Activated T-helper 17 cell treated with anti-CD3 and anti-CD28 coated beads, Interleukin-2, amount 50 U/mL, for 72 hours (primary cell): ENCODE results near the gene MCF2L. TPM values are rescaled to one million over a fixed set of nuclear protein-coding genes. Genes with fewer than 3 reads are reported as not detected.

ENCODE experiments used
- ATAC-seq: fragments of 150-1000 bp; cut with Tn5 transposase; replicated peaks from 2 replicates; pipeline ENCODE4 v1.10.0; 2021; ENCODE audit warnings: mild to moderate bottlenecking, moderate library complexity
- H3K27ac Mint-ChIP-seq: one replicate; pipeline ENCODE4 v1.8.0; 2022; ENCODE audit warnings: mixed read lengths
- H3K27me3 Mint-ChIP-seq: one replicate; pipeline ENCODE4 v1.8.0; 2022; ENCODE audit warnings: mixed read lengths
- H3K36me3 Mint-ChIP-seq: one replicate; pipeline ENCODE4 v1.8.0; 2022; ENCODE audit warnings: low read depth, mild to moderate bottlenecking, mixed read lengths
- H3K4me1 Mint-ChIP-seq: one replicate; pipeline ENCODE4 v1.8.0; 2022; ENCODE audit warnings: mixed read lengths
- H3K4me3 Mint-ChIP-seq: one replicate; pipeline ENCODE4 v1.8.0; 2022; ENCODE audit warnings: mild to moderate bottlenecking, mixed read lengths
- H3K9me3 Mint-ChIP-seq: one replicate; pipeline ENCODE4 v1.8.0; 2022; ENCODE audit warnings: mixed read lengths
- total RNA-seq, 2 donors: library from RNA; stranded (reverse); gene quantifications; one replicate each; pipeline ENCODE4 v1.2.3, GENCODE V29; 2022

Gene MCF2L
- total RNA-seq, 2 donors from 2014 or later: 2.0 to 3.0 TPM

DNA sequence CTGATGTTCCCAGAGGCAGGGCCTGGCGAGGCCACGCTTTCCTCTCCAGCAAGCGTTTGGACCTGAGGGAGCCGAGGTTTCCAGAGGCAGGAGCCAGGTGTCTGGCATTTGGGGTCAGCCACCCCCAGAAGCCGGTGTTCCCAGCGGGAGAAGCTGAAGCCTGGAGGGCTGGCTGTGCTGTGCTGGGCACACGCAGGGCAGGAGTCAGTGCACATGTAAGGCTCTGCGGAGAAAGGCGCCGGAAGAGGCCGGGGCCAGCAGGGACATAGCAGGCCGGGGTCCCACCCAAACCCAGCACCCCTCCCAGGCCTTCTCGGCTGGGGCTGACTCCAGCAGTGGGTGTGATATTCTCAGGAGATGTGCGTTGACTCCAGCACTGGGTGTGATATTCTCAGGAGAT is 31.6 kb downstream of the MCF2L start:
- no peaks in the 10 kb centered on the region for H3K9me3 Mint-ChIP-seq
- H3K27ac Mint-ChIP-seq: no peak overlapping the region
- H3K36me3 Mint-ChIP-seq: peaks cover 10% of the 10 kb centered on the region
- ATAC-seq: no peak
- no peaks in the 10 kb centered on the region for H3K27me3 Mint-ChIP-seq
- peaks cover 10% of the 10 kb centered on the region for H3K4me1 Mint-ChIP-seq
- no peak overlapping the region for H3K4me3 Mint-ChIP-seq

DNA sequence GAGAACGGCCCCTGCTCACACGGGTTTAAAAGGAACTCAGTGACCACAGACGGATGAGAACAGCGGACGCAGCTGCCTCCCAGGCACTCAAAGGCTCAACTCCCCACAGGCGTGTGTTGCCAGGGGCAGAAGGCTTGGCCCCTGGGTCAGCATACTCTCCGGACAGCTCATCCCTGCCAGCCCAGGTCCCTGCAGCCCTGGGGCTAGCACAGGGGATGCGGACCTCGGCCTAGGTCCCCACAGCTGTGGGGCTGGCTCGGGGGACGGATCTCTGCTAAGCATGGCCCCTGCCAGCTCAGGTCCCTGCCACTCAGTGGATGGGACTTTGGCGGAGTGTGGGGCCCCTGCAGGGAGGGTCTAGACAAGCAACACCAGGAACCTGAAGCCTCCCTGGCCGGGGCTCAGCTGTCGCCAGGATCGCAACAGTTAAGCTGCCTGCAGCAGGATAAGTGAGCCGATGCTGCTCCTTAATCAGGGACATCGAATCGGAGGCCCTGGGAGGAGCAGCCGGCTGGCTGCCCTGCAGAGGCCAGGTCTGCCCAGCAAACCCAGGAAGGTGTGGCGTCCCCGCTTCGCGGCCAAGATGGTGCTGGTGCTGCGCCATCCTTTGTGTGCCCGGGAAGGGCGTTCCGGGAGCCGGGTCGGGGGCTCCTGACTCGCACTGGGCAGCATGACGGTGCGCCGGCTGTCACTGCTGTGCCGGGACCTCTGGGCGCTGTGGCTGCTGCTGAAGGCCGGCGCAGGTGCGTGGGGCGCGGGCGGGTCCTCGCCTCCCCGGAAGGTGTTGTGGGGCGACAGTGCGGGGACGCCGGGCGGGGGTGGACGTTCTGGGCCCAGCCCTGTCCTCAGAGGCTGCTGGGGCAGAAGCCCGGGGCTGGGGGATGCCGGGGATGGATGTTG is 32.5 kb downstream of the MCF2L start:
- peaks cover 12% of the 10 kb centered on the region for H3K36me3 Mint-ChIP-seq
- H3K27me3 Mint-ChIP-seq: no peaks in the 10 kb centered on the region
- H3K4me1 Mint-ChIP-seq: peaks cover 12% of the 10 kb centered on the region
- no peak overlapping the region for H3K27ac Mint-ChIP-seq
- no peak overlapping the region for H3K4me3 Mint-ChIP-seq
- no peak for ATAC-seq
- H3K9me3 Mint-ChIP-seq: no peaks in the 10 kb centered on the region

DNA sequence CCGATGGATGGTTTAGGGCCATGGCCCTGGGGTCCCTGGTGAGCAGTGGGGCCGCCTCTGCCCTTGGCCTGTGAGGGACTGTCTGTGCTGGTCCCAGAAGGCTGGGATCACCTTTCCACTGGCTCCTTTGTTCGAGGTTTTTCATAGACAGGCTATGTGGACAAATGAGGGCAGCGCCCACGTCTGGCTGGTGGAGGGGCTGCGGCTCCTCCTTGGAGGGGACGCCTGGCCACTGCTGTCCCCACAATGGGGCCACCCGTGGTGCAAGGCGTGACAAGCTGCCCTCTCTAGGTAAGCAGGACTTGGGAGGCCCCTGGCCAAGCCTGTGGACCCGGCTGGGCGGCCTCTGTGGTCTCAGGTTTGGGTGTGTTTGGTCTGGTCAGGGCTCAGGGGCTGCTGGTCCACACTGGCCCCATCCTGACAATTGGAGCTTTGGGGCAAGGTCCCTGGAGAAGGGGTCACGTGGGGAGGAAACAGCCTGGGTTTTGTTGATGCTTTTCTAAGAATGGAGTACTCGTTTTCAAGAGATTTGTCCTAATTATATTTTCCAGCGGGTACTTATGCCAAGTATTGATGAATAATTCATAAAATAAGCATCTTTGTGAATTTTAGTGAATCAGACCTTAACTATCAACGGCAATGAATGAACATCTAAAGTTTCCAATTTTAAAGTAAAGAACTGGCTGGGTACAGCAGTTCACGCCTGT is 33.3 kb downstream of the MCF2L start:
- no peaks in the 10 kb centered on the region for H3K27me3 Mint-ChIP-seq
- H3K36me3 Mint-ChIP-seq: peaks cover 12% of the 10 kb centered on the region
- no peaks in the 10 kb centered on the region for H3K9me3 Mint-ChIP-seq
- no peak overlapping the region for H3K4me3 Mint-ChIP-seq
- peaks cover 12% of the 10 kb centered on the region for H3K4me1 Mint-ChIP-seq
- no peak overlapping the region for H3K27ac Mint-ChIP-seq
- ATAC-seq: no peak

DNA sequence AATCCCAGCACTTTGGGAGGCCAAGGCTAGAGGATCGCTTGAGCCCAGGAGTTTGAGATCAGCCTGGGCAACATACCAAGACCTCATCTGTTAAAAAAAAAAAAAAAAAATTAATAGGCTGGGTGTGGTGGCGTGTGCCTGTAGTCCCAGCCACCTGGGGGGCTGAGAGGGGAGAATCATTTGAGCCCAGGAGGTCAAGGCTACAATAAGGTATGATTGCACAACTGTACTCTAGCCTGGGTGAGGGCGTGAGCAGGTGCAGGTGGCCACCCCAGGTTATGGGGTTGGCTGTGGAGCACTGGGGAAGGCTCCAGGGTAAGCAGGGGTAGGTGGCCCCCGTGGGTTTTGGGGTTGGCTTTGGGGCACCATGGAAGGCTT is 33.9 kb downstream of the MCF2L start:
- Mint-ChIP-seq H3K4me1 (peaks cover 12% of the 10 kb centered on the region), H3K4me3 (no peak overlapping the region), H3K27ac (no peak overlapping the region), H3K9me3 (no peaks in the 10 kb centered on the region), H3K36me3 (peaks cover 12% of the 10 kb centered on the region), H3K27me3 (no peaks in the 10 kb centered on the region)
- ATAC-seq: no peak

DNA sequence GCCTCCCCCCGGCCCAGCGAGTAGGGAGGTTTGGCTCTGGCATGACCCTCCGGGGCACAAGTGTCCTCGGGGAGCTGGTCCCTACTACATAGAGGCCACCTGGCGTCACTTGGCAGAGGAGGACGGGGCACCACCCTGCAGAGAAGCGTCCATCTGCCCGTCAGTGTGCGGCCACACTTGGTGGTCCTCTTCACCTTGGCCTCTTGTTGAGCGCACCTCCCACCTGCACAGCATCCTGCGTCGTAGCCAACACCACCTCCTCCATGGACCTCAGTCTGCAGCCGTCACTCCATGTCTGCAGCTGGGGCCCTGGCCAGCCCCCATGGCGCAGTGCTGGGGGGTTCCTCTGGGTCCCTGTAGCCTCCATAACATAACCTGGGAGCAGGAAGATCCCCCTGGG is 35.1 kb downstream of the MCF2L start:
- Mint-ChIP-seq H3K27me3 (no peaks in the 10 kb centered on the region), H3K9me3 (no peaks in the 10 kb centered on the region), H3K4me3 (no peak overlapping the region), H3K27ac (no peak overlapping the region), H3K36me3 (peaks cover 12% of the 10 kb centered on the region), H3K4me1 (peaks cover 12% of the 10 kb centered on the region)
- no peak for ATAC-seq

DNA sequence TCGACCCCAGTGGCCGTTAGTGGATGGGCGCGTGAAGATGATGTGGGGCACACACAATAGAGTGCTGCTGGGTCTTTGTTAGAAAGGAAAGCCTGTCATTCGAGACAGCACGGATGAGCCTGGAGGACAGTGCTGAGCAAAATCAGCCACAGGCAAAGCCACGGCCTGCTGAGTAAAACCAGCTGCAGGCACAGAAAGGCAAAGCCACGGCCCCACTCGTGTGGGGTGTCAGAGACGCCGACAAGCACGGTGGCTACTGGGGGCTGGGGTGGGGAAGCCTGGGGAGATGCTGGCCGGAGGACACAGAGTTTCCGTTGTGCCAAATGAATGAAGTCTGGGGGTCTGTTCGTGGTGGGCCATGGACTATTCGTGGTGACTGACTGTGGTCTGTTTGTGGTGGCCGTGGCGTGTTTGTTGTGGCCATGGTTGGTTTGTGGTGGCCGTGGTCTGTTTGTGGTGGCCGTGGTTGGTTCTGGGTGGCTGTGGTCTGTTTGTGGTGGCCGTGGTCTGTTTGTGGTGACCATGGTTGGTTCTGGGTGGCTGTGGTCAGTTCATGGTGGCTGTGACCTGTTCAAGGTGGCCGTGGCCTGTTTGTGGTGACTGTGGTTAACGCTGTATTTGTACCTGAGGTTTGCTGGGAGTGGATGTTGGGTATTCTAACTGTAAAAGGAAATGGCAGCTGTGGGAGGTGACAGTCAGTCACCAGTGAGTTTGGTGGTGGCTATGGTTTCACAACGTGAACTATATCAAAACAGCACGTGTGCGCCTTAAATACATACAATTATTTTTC is 36.3 kb downstream of the MCF2L start:
- peak overlapping the region; percentile 92 for H3K27ac Mint-ChIP-seq
- H3K36me3 Mint-ChIP-seq: peaks cover 12% of the 10 kb centered on the region
- H3K9me3 Mint-ChIP-seq: no peaks in the 10 kb centered on the region
- H3K4me1 Mint-ChIP-seq: peaks cover 12% of the 10 kb centered on the region
- peak; percentile 67 for ATAC-seq
- no peaks in the 10 kb centered on the region for H3K27me3 Mint-ChIP-seq
- peak overlapping the region; percentile 50 for H3K4me3 Mint-ChIP-seq

DNA sequence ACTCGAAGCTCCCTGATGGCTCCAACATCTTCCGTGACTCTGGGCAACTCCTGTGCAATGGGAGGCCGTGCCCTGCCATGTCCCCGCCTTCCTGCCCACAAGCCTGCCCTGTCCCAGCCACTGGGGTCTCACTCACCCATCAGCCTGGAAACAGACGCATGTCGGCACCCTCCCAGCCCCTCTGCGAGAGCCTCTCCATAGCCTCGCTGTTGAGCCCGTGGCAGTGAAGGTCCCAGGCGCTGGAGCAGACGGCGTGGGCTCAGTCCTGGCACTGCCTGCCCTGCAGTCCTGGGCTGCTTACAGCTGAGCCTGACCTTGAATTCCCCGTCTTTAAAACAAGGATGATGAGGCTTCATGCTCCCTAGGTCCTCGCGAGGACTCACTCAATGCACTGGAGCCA is 37.0 kb downstream of the MCF2L start:
- Mint-ChIP-seq H3K9me3 (no peaks in the 10 kb centered on the region), H3K27ac (peak overlapping the region; percentile 92), H3K4me1 (peaks cover 12% of the 10 kb centered on the region), H3K4me3 (no peak overlapping the region), H3K36me3 (peaks cover 12% of the 10 kb centered on the region), H3K27me3 (no peaks in the 10 kb centered on the region)
- ATAC-seq: no peak

DNA sequence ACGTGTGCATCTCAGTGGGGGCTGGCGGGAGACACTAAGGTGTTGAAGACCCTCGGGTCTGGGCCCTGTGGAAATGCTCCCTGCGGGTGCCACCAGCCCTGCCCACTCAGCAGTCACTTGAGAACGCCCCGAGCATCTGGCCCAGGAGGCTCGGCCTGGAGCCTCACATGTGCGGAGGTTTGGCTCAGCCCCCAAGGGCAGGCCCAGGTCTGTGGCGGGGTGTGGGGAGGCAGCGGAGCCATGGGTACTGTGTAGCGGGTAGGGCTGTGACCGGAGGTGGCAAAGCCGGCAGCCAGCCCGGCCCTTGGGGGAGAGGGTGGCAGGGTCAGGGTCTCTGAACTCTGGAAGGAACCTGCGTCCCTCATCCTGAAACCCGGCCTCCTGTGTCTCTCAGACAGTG is 37.6 kb downstream of the MCF2L start:
- ATAC-seq: no peak
- Mint-ChIP-seq H3K4me1 (peaks cover 17% of the 10 kb centered on the region), H3K36me3 (peaks cover 12% of the 10 kb centered on the region), H3K27ac (no peak overlapping the region), H3K9me3 (no peaks in the 10 kb centered on the region), H3K4me3 (no peak overlapping the region), H3K27me3 (no peaks in the 10 kb centered on the region)

DNA sequence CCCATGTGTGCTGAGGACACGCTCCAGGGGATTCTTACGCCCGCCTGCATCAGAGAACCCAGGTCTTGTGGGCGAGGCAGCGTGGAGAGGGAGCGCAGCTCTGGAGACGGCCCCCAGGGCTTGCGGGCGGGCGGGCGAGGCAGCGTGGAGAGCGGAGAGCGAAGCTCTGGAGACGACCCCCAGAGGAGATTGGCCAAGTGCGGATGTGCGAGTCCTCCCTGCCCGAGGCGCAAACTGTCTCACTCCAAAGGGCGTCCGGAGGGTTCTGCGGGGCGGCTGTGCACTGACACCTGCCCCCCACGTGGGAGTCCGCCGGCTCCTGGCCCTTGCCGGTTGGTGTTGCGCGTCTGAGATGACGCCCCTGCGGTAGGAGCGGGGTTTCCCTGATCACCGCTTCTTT is 39.8 kb downstream of the MCF2L start:
- H3K9me3 Mint-ChIP-seq: no peaks in the 10 kb centered on the region
- ATAC-seq: no peak
- H3K4me1 Mint-ChIP-seq: peaks cover 17% of the 10 kb centered on the region
- H3K4me3 Mint-ChIP-seq: no peak overlapping the region
- H3K36me3 Mint-ChIP-seq: peaks cover 12% of the 10 kb centered on the region
- no peak overlapping the region for H3K27ac Mint-ChIP-seq
- H3K27me3 Mint-ChIP-seq: no peaks in the 10 kb centered on the region

DNA sequence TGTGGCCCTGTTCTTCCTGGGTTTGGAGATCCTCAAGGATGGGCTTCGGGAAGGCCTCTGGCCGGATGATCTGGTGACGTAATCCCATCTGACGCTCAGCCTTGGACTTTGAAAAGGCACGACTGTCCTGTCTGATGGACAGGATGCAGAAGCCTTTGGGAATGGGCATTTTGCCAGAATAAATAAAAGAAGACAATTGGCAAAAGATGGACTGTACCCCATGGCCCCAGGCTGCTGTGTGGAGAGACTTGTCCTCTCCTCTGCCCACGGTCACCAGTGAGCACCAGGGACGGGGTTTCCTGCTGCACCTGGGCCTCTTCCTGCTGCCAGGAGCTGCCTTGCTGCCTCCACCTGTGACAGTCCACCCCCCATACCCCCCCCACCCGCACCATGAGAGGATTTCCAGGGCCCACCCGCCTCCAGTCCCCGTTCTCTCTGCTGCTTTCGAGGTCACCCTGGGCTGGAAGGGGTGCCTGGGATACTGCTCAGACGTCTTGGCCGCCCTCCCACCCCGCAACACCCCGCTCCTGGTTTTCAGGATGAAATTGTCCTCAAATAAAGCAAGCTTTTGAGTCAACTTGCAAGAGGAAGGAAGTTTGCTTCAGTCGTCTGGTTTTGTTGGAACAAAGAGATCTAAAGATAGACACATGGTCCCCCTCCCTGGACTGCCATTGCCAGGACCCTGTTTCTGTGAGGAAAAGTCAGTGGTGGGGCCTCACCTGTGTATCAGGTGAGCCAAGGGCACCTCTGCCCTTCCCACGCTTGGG is 40.9 kb downstream of the MCF2L start:
- ATAC-seq: no peak
- Mint-ChIP-seq H3K9me3 (no peaks in the 10 kb centered on the region), H3K27ac (no peak overlapping the region), H3K27me3 (no peaks in the 10 kb centered on the region), H3K4me3 (no peak overlapping the region), H3K36me3 (peaks cover 8% of the 10 kb centered on the region), H3K4me1 (peaks cover 13% of the 10 kb centered on the region)

DNA sequence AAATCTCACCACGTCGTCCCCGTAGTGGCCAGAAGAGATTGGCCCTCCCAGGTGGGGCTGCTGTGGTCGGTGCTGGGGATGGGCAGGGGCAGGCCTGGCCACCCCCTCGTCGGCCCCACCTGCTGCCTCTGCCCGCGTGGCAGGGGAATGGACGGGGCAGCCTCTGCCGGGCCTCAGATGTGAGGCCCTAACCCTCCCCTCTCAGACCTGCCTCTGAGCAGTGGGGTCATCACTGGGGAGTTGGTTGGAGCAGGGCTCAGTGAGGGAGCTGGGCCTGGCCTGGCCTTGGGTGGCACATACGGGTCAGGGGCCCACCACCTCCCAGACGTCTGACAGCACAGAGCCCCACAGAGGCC is 41.5 kb downstream of the MCF2L start:
- Mint-ChIP-seq H3K36me3 (peaks cover 3% of the 10 kb centered on the region), H3K4me3 (no peak overlapping the region), H3K27ac (no peak overlapping the region), H3K27me3 (no peaks in the 10 kb centered on the region), H3K4me1 (peaks cover 8% of the 10 kb centered on the region), H3K9me3 (no peaks in the 10 kb centered on the region)
- no peak for ATAC-seq

DNA sequence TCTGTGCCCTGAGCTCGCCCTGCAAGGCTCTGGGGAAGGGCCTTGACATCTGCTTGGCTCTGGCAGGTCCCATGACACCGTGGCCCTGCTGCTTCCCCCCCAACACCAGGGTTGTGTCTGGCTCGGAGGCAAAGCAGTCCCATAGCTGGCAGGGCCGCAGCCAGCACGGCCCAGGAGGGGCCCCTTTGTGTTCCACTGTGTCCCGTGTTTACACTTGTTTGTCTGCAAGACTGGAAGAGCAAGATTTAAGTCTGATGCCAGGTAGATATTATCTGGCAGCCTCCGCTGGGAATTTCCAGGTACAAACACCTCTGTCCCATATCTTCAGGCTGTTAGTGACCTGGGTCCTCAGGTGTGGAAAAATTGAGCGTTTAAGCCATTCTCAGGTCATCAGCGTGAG is 44.3 kb downstream of the MCF2L start:
- H3K27me3 Mint-ChIP-seq: no peaks in the 10 kb centered on the region
- H3K4me1 Mint-ChIP-seq: peaks cover 6% of the 10 kb centered on the region
- H3K36me3 Mint-ChIP-seq: no peaks in the 10 kb centered on the region
- no peaks in the 10 kb centered on the region for H3K9me3 Mint-ChIP-seq
- H3K4me3 Mint-ChIP-seq: no peak overlapping the region
- no peak for ATAC-seq
- no peak overlapping the region for H3K27ac Mint-ChIP-seq

DNA sequence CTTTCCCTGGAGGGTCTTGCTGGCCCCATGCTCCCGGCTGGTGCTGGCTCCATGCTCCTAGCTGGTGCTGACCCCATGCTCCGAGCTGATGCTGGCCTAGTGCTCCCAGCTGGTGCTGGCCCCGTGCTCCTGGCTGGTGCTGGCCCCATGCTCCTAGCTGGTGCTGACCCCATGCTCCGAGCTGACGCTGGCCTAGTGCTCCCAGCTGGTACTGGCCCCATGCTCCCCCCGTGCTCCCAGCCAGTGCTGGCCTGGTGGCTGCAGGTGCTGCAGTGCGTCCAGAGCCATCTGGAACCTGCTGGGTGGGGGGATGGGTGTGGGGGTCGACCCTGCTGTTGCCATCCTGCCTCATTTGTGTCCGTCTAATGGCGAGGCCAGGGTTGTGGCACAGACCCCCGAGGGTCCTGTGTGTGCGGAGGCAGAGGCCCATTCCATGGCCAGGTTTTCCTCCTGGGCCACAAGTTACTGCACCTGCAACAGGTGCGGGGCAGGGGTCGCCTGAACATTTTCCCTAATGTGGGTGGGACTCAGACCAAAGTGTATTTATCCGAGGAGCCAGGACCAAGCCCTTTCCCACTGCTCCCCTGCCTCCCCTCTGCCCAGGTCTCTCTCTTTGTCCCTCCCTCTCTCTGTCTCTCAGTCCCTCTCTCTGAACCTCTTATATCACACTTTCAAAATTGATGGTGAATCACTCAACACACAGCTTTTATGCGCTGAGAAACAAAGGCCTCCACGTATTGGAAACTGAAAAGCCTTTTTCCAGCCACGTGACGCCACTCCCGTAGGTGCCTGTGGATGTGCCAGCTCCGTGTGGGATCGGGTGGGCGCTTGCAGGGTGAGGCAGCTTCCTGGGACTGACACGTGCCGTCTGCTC is 45.1 kb downstream of the MCF2L start:
- peaks cover 6% of the 10 kb centered on the region for H3K4me1 Mint-ChIP-seq
- no peaks in the 10 kb centered on the region for H3K36me3 Mint-ChIP-seq
- no peak overlapping the region for H3K27ac Mint-ChIP-seq
- ATAC-seq: no peak
- H3K9me3 Mint-ChIP-seq: no peaks in the 10 kb centered on the region
- H3K27me3 Mint-ChIP-seq: no peaks in the 10 kb centered on the region
- H3K4me3 Mint-ChIP-seq: no peak overlapping the region
